SH-SY5Y (cell line): ENCODE data around the gene DMD.

ENCODE experiments used
- GATA2 ChIP-seq: IDR thresholded peaks from 2 replicates; pipeline ENCODE4 v1.6.1; 2011; ENCODE audit warnings: mild to moderate bottlenecking, low read depth, low read length
- GATA3 ChIP-seq: IDR thresholded peaks from 2 replicates; pipeline ENCODE4 v1.6.1; 2011; ENCODE audit warnings: low read depth, mild to moderate bottlenecking, low read length, moderate library complexity

- TF ChIP-seq GATA2 (no peak), GATA3 (no peak)
These were observed 1874.0 kb downstream of the DMD start for GRCh38 chrX:31337332-31337731.
